WI38 (cell line): ENCODE data around the gene SLC38A9.
"Not testable (repeated sequence)": the region's sequence is repeated elsewhere in the genome, so short reads cannot be mapped to it uniquely, and the experiment has no call there.

Source experiments
- H3K4me3 ChIP-seq: 2 replicates; pipeline ENCODE4 v1.5.1; 2011; ENCODE audit warnings: low read depth, mild to moderate bottlenecking, control low read depth, low read length
- TF ChIP-seq, protein P1 (sequence below): IDR thresholded peaks from 2 replicates; pipeline ENCODE4 v1.5.1; 2012; ENCODE audit warnings: low read depth, mild to moderate bottlenecking, control low read depth, low read length

The SLC38A9 gene

DNA sequence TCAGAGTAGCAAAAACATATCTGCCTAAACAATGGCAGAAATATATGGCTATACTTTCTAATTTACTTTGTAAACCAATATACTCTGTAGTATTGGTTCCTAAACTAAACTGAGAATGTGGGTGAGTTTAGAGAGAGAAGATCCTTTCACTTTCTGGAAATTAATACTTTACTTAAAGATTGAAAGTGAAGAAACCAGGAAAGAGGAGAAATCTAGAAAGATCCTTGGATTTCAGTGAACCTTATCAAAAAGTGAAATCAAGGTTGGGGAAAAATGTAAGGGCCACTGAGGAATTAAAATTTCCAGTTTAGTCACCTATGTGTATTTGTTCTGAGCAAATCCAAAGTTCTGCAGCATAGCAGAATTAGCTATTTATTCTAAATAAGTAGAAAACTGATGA lies 5.9 kb downstream of the SLC38A9 start:
- no peak overlapping the region for H3K4me3 ChIP-seq
- TF ChIP-seq, protein P1, sequence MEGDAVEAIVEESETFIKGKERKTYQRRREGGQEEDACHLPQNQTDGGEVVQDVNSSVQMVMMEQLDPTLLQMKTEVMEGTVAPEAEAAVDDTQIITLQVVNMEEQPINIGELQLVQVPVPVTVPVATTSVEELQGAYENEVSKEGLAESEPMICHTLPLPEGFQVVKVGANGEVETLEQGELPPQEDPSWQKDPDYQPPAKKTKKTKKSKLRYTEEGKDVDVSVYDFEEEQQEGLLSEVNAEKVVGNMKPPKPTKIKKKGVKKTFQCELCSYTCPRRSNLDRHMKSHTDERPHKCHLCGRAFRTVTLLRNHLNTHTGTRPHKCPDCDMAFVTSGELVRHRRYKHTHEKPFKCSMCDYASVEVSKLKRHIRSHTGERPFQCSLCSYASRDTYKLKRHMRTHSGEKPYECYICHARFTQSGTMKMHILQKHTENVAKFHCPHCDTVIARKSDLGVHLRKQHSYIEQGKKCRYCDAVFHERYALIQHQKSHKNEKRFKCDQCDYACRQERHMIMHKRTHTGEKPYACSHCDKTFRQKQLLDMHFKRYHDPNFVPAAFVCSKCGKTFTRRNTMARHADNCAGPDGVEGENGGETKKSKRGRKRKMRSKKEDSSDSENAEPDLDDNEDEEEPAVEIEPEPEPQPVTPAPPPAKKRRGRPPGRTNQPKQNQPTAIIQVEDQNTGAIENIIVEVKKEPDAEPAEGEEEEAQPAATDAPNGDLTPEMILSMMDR: no peak

DNA sequence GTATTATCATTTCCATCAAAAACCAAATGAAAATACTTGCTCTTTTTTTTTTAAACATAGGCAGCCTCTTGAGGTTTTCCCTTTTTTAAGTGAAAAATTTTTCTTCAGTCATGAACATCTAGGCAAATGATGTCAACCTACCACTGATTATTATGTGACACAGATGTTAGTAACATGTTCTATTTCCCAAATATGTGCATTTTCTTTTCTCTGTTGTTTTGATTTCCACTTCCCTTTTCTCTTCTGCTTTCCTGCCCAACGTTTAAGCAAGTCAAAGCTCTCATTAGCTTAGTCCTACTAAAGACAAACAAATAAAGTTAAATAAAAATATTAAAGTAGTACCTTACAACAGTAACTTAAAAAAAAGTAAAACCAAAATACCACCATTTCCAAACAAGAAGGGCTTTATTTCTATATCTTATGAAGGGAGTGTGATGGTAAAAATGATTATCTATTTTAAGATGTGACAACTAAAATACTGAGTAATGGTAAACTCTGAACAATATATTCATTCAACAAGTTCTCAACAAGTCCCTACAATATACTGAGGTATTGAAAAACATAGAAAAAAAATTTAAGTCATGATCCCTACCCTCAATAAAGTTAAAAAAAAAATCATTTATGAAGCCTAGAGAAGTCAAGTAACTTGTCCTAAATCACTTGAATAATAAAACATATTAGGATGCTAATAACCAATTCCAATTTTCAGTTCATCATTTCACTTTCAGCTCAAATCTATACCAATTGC lies 9.4 kb downstream of the SLC38A9 start:
- TF ChIP-seq, protein P1: no peak
- no peak overlapping the region for H3K4me3 ChIP-seq

DNA sequence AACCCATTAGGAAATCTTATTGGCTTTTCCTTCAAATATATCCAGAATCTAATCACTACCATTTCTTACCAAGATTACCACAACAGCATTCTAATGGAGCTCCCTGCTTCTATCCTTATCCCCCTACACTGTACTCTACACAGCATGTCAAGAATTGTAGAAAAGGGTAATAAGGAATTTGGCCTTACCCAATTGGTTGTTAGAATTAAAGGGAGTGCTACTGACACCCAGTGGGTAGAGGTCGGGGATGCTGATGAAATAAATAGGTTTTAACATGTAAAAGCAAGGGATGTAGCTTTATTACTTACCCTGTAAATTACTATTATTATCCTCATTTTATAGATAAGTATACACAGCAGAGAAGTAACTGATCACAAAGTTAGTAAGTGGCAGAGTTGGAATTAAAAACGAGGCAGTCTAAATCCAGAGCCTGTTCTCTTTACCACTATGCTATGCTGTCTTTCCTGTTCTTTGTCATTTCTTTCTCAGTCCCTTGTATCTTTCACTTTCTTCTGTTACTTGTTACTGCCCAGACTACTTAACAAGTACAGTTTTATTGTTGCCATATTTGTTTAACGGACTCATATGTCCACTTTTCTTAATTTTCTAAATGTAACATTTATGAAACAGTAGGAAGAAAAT lies 10.5 kb downstream of the SLC38A9 start:
- no peak overlapping the region for H3K4me3 ChIP-seq

DNA sequence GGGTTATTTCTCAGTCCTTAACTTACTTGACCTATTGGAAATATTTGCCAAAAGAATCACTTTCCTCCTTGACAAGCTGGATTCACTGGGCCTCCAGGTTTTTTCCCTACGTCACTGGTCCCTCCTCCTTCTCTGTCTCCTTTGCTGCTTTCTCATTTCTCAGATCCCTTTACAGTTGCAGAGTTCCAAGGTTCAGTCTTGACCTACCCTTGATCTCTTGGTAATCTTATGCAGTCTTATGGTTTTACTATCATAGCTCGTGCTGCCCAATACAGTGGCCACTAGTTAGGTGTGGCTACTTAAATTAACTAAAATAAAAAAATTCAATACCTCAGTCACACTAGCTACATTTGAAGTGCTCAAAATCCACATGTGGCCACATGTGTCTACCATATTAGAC lies 11.4 kb downstream of the SLC38A9 start:
- H3K4me3 ChIP-seq: no peak overlapping the region
- TF ChIP-seq, protein P1: no peak

More for the DNA sequence above, 10.5 kb downstream of the SLC38A9 start:
- TF ChIP-seq, protein P1: no peak

DNA sequence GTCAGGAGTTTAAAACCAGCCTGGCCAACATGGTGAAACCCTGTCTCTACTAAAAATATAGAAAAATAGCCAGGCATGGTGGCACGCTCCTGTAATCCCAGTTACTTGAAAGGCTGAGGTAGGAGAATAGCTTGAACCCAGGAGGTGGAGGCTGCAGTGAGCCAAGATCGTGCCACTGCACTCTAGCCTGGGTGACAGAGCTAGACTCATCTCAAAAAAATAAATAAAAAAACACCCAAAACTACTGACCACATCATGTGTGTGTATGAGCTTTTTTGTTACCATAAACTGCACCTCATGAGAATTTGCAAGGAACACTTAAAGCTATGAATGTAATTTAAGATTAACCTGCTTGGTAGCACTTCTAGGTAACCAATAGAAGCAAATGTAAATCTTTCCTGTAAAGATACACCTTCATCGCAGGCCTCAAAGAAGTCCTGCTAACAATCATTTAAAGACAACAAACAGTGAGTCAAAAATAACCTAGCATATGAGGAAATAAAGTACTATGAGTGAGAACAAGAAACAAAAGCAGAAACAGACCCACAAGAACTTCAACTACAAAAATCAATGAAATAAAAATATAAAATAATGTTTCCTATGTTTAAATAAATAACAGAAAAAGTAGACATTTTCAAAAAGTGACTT lies 13.0 kb downstream of the SLC38A9 start:
- no peak overlapping the region for H3K4me3 ChIP-seq
- TF ChIP-seq, protein P1: no peak

DNA sequence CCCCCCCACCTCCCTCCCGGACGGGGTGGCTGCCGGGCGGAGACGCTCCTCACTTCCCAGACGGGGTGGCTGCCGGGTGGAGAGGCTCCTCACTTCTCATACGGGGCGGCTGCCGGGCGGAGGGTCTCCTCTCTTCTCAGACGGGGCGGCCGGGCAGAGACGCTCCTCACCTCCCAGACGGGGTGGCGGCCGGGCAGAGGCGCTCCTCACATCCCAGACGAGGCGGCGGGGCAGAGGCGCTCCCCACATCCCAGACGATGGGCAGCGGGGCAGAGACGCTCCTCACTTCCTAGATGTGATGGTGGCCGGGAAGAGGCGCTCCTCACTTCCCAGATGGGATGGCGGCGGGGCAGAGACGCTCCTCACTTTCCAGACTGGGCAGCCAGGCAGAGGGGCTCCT lies 15.4 kb downstream of the SLC38A9 start:
- not testable (repeated sequence) for H3K4me3 ChIP-seq

DNA sequence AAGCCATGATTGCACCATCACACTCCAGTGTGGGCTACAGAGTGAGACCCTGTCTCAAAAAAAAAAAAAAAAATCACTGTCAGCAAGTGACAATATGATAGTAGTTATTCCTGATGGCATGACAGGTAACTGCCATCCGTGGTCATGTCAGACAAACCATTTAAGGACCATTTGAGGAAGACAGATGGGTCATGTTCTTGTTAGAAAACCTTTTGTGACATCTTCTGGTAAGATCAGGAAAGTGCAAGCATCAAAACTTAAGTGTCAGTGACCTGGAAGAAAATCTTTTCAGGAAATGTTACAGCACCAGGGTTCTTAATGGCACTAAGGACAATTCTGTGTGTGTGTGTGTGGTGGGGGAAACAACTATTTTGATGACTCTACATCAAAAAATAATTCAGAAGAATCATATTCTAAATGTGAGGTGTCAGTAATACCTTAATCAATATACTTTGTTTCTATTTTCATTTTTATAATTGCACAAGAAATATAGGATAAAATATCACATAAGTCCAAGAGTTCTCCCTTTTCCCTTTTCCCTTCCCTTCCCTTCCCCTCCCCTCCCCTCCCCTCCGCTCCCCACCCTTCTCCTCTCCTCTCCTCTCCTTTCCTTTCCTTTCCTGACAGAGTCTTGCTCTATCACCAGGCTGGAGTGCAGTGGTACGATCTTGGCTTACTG lies 17.8 kb downstream of the SLC38A9 start:
- TF ChIP-seq, protein P1: peak; percentile 29; the same call in 1 of the 2 replicates
- no peak overlapping the region for H3K4me3 ChIP-seq
